NCI-H1105 treated with DMSO at 0.1 percent for 48 hours (cell line): Measurements from ENCODE around the gene BAIAP2L2.
A peak's percentile ranks its signal among the peaks of the same experiment; 100 is the strongest.
"Not testable (repeated sequence)": the region's sequence is repeated elsewhere in the genome, so short reads cannot be mapped to it uniquely, and the experiment has no call there.

Source experiments
- DNase-seq: peaks from one replicate; lab custom pipeline; 2025; lab: John Stamatoyannopoulos, UW

BAIAP2L2 gene

DNA sequence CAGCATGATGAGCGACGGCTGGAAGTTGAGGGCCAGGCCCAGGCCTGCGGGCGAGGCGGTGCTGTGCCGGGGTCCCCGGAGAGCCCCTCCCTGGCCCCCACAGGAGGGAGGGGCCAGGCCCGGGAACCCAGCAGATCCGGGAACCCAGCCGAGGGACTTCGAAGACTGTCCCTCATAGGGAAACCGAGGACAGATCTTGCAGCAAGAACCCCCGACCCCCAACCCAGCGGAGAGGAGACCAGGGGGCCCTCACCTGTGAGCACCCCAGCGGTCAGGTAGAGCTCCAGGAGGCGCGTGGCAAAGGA is 28.9 kb downstream of the BAIAP2L2 start:
- no peak for DNase-seq

DNA sequence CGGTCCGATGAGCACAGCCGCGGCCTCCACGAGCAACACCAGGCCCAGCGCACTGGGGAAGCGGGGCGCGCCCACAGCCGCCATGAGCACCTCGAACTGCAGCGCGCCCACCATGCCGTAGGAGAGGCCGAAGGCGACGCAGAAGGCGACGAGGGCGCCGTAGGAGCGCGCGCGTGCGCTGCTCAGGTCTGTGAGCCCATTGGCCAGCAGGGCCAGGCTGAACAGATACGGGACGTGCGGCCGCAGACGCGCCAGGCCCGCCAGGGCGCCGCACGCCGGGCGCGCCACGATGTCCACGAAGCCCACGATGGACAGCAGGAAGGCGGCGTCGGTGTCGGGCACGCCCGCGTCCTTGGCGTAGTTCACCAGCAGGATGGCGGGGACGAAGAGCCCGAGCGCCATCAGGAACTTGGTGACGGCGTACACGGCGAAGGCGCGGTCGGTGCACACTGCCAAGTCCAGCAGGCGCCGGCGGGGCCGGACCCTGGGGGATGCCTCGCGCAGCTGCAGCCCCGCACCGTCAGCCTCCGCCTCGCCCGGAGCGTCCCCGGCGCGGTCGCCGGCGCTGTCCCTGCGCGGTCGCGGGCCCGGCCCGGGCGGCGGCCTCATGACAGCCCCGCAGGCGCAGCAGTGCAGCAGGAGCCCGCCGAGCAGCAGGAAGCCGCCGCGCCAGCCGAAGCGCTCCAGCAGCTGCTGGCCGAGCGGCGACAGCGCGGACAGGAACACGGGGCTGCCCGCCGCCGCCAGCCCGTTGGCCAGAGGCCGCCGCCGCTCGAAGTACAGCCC is 29.4 kb downstream of the BAIAP2L2 start:
- DNase-seq, result peak; percentile 45

DNA sequence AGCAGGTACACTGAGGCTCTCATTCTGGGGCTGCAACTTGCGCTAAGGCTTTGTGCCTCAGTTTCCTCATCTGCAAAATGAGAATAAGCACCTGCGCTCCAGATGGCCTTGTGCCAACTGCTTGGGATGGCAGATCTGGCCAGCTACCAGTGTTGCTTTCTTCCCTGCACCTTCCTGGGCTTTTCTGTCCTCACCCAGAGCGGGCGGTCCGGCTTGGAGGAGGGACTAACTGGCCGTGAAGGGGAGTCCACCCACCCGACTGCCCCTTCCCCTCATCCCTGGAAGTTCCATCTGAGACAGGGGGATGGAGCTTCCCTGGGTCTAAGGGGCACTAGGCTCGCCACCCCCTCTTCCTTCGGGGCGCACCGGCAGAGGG is 30.0 kb downstream of the BAIAP2L2 start:
- no peak for DNase-seq

DNA sequence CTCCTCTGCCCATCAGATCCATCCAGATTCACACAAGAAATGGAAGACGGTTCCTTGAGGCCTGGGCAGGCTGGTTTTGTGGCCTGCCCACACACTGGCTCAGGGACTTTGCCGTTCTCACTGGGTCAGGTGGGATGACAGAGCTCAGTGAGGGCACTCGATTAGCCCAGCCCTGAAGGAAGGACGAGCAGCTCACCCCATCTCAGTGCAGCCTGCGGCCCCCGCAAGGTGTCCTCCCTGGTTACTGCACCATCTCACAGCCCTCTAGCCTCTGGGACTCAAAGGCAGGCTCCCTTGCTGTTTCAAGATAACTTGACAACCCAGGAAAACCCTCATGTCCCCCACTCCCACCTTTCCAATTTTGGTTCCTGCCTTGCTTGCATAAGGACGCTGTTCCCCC is 30.7 kb downstream of the BAIAP2L2 start:
- DNase-seq, result no peak

DNA sequence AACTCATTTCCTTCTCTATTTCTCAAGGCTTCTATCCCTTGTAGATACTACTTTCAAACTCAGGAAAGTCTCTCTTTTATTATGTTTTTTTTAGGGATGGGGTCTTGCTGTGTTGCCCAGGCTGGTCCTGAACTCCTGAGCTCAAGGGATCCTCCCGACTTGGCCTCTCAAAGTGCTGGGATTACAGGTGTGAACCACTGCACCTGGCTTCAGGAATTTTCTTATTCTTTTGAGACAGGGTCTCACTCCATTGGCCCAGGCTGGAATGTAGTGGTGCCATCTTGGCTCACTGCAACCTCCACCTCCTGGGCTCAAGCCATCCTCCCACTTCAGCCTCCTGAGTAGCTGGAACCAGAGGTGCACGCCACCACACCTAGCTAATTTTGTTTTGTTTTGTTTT is 31.3 kb downstream of the BAIAP2L2 start:
- DNase-seq, result not testable (repeated sequence)

DNA sequence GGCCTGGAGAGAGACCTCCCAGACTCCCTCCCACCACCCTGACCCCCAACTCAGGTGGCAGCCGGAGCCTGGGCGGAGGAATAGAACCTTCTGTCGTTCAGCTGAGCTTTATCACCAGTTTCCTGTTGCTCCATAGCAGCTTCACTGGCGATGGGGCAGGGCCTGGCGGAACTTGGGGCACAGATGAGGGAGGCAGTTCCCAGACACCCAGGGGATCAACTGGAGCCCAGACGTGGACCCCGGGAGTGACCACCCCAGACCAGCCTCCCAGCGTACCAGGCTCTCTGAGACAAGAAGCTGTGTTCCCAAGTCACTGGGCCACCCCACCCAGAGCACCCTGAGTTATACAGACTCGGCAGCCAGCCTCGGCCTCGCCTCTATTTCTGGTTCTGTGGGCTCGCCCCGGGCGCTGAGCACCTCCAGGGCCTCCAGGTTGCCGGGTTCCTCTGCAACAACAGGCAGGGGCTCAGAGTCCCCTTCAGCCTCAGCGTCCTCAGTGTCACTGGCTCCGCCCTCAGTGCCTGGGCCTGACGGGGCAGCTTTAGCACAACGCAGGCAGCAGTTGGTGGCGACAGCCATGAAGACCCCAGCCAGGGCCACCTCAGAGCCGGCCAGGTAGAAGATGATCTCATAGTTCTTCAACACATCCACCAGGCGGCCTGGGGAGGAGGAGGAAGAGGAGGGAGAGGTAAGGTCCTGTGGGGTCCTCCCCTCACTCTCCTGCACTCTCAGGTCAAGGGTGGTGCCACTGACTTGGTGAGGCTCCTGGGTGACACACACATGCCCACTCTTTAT is 32.2 kb downstream of the BAIAP2L2 start:
- no peak for DNase-seq

DNA sequence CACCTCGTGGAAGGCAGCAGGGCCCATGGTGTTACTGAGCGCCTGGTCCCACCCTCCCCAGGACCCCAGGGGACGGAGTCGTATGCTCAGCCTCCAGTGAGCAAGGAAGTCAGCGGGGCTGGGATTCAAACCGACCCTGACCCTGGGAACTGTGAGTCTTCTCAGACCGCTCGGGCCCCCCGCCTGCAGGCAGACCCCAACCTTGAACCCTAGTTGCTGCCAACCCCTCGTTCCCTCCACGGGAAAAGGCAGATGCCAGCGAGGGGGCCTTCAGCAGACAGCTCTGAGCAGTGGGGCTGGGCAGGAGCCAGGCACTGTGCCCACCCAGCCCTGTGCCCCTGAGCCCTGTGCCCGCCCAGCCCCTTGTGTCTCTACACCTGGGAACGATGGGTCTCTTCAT is 32.9 kb downstream of the BAIAP2L2 start:
- no peak for DNase-seq

DNA sequence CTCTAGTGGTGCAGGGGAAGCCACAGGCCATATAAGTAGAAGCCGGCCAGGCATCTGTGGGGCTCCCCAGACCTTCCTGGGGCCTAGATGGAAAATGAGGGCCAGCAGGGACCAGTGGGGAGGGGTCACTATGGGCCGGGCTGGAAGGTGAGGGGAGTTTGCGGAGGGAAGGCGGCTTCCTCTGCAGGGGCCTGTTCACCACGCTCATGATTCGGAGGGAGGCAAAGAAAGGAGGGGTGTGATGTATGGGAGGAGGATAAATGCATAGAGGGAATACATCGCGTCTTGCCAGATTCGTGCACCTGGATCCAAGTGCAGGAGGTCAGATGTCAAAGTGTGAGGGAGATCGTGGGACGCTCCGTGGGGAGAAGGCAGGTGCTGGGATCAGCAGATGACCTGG is 33.4 kb downstream of the BAIAP2L2 start:
- no peak for DNase-seq

DNA sequence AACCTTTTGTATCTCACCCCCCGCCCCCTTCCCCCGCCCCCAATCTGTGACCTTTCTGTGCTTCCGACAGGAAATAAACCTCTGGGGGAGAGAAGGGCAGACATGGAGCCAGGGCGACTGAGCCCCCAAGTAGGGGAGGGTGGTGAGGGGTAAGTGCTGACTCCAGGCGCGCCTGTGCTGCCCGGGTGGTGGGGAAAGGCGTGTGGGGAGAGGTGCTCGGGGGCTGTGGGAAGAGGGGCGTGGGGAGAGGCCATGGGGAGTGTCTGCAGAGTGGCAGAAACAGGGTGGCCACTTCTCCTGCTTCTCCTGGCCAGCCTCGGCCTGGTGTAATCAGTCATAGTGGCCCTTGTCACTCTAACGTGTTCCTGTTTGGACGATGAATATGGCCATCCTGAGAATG is 34.5 kb downstream of the BAIAP2L2 start:
- no peak for DNase-seq

DNA sequence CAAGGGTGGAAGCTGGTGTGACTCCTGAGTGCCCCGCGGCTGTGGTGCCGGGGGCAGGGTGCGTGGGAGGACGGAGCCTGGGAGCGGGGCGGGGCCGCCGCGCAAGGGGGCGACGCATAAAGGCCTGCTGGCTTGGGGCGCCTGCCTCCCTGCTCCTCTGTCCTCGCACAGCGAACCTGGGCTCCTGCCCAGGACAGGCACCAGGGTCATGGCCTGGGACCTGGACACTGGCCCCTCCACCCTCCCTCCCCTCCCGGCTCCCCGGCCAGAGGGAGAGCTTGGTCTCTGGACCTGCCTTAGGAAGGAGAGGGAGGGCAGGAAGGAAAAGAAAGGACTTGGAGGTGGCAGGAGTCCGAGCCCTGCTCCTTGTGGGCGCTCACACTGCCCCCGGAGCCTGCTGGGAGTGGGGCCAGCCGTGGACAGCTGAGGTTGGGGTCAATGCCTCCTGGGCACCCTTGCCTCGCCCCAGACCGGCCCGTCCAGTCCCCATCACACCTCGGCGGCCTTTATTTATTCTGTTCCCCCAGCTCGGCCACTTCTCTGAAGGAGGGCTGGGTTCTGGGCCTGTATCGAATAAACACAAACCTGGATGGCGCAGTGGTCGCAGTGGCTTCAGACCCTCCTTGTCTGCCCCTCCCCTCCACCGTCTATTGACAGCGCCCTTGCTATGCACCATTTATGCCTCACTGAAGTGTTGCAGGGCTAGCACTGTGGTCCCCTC is 35.2 kb downstream of the BAIAP2L2 start:
- no peak for DNase-seq

DNA sequence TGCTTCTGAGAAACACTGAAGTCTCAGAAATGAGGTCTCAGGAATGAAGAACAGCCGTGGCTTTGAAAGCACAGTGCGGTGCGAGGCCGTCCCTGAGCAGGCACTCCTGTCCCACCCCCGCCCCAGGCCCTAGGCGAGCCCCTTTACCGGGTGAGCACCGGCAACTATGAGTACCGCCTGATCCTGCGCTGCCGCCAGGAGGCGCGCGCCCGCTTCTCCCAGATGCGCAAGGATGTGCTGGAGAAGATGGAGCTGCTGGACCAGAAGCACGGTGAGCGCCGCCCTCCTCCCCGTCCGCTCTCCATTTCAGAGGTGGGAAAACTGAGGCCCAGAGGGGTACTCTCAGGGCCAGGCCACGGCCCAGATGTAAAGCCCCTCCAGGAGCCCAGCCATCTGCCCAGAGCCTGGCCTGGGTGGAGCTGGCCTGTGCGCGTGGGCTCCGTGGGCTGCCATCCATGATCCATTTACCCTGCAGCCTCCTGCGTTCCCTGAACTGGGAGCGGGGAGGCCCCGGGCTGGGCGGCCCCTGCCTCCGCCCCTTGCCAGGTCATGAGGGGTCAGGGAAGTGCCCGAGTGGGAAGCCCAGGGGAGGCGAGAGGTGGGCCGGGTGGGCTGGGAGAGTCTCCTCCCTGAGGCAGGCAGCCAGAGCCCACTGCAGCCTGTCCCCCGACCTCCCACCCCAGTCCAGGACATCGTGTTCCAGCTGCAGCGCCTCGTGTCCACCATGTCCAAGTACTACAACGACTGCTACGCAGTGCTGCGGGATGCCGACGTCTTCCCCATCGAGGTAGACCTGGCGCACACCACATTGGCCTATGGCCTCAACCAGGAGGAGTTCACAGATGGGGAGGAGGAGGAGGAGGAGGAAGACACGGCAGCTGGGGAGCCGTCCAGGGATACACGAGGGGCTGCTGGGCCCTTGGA is 36.0 kb downstream of the BAIAP2L2 start:
- no peak for DNase-seq

DNA sequence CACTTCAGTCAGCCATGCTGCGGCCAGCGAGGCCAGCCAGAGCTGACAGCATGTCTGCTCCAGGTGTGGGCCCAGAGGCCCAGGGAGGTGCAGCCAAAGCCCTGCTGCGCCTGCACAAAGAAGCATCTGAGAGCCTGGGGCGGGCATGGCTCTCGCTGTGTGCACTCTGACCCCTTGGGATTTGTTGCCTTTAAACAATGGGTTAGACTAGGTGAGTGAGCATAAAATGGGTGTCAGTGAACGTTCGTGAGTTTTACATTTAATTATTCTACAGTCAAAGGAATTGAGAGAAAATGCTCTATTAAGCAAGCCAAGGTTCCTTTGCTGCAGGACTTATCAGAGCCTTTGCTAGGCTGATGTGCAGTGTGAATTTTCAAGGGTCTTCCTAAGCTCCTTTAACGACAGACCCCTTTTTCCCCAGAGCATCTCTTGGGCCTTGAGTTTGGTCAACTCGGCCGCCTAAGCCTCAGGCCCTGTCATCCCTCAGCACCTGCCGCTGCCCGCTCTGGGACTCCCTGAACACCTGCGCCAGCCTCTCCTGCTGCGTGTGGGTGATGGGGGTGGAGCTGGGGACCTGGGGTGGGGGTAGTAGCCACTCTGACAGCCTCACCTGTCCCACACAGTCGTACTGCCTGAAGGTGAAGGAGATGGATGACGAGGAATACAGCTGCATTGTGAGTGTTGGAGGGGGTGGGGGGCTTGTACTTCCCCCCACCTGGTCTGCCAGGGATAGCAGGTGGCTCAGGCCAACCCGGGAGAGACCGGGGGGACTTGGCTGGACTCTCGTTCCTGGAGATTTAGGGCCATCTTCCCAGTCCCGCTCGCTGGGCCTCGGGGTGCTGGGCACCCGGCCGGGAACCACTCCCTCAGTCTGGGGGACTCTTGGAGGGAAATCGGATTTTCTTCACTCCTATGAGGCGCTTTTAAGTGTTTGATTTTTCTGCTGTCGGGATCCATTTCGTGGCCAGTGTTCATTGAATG is 37.0 kb downstream of the BAIAP2L2 start:
- DNase-seq, result no peak

DNA sequence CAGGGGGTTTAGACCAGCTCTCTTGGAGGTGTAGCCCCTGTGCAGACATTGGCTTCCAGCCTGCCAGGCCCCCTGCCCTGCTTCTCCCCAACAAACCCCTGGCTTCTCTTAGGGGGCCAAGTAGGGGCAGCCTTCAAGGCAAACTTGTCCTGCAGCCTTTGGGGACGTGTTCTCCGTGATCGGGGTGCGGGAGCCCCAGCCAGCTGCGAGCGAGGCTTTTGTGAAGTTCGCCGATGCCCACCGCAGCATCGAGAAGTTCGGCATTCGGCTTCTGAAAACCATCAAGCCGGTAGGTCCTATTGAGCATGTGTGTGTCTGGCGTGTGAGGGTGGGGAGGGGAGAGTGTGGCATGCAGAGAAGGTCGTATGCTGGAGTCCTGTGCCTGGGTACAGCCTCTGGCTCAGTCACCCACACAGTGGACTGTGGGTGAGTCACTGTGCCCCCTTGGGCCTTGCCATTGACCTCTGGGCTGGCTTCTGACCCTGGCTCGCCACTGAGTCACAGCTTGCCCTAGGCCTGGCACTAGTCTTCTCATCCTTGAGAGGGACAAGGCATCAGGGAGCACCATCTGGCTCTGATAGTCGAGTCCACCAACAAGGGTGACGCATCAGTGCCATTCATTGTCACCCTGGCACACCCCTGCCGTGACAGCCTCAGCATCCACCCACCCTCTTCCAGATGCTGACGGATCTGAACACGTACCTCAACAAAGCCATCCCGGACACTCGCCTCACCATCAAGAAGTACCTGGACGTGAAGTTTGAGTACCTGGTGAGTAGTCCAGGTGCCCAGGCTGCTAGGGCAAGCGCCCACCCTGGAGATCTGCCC is 37.9 kb downstream of the BAIAP2L2 start:
- DNase-seq, result no peak

DNA sequence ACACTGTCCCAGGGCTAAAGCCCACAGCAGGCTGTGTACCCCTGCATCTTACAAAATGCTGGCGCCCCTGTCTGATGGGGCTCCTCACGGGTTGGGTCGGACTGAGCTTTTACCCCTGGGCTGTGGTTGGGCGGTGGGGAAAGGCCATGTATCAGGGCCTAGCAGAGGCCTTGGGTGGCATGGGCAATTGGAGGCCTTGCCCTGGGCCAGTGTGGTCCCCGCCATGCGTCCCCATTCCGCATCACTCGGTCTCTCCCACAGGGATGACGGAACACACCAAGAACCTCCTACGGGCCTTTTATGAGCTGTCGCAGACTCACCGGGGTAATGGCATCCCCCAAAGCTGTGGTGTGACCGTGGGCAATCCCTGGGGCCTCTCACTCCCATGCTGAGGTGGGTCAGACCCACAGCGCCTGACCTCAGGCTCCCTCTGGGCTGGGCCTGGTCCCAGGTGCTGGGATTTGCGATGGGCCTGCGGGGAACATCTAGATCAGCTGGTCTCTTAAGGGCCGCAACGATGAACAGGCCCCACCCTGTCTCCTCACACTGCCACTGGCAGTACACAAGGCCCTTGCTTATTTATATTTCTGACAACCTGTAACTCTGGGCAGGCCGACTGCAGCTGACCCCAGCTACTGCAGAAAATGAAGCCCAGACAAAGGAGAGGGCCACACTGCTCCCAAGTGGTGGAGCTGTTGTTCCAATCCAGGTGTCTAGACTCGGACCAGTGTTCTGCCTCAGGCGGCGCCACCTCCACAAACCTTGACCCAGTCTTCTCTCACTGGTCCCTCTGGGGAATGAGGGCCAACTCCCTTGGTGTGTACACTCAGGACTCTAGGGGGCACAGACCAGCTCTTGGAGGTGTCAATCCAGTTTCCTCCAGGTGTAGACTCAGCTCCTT is 38.8 kb downstream of the BAIAP2L2 start:
- no peak for DNase-seq

DNA sequence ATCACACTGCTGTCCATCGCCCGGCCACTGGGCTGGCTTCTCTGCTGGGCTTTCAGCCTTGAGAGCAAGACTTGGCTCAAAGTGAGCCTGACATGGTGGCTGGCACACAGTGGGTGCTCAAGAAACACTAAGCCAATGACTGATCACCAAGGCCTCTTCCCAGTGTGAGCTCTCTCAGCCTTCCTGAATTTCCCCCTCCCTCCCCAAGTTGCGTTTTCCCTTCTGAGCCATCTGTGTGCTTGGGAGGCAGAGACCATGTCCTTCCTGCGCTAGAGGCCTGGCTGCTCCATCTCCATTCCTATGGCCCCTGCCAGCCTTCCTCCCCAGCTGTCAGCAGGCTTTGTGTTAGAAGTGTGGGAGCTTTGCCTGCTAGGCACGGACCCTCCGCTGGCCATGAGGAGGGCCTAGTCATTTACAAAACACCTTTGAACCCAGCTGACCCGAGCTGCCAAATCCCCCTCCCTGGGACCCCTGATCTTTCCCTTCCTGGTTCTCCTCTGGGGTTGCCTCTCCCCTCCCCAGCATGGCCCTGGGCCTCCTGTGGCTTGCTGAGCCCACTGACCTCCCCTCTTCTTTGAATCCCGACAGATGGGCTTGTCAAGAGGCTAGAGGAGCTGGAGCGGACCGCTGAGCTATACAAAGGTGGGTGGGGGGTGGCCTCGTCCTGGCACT is 40.1 kb downstream of the BAIAP2L2 start:
- no peak for DNase-seq

DNA sequence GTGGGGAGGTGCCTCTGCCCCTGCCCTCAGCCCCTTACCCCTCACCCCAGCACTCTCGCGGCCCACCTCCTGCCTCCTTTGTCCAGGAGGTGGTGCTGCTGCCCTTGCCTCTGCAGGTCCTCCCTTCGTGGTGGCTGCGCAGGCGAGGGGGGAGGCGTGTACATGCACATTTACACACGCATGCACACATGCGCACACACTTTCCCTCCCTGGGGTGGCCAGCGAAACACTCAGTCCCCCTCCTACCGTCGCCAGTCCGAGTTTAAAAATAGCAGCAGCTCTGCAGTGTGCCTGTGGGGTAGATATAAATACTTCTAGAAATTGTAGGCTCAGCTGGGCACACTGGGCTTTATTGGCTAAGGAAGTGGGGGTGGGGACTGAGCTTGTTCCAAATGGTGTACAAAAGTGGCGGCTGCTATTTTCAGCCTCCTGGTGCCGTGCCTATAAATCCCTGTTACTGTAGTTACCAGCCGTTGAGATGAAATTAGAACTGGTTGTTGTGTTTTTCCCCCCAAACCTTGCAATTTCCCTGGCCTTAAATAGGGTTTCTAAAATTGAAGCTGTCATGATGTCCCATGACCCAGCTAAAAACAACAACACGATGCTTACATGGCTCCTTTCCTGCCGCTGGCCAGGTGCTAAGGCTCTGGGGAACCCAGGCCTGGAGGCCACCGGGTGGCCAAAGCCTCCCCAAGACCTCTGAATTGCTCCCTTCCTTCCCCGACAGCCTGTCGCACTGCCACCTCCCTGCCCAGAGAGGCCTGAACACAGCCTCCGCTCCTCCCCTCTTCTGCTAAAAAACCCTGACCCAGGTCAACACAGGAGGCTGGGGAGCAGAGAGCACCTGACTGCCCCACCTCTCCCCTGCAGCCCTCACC is 40.9 kb downstream of the BAIAP2L2 start:
- no peak for DNase-seq
